HG03060 (cell line): ENCODE data around the gene ATL3.
"Not testable (repeated sequence)": the region's sequence is repeated elsewhere in the genome, so short reads cannot be mapped to it uniquely, and the experiment has no call there.

Experiments
- ATAC-seq: cut with Tn5 transposase; IDR thresholded peaks from one replicate; pipeline ENCODE4 v1.9.1; 2021; ENCODE audit warnings: low read depth, moderate number of reproducible peaks; ENCODE audit not compliant: unreplicated experiment

The ATL3 gene

DNA sequence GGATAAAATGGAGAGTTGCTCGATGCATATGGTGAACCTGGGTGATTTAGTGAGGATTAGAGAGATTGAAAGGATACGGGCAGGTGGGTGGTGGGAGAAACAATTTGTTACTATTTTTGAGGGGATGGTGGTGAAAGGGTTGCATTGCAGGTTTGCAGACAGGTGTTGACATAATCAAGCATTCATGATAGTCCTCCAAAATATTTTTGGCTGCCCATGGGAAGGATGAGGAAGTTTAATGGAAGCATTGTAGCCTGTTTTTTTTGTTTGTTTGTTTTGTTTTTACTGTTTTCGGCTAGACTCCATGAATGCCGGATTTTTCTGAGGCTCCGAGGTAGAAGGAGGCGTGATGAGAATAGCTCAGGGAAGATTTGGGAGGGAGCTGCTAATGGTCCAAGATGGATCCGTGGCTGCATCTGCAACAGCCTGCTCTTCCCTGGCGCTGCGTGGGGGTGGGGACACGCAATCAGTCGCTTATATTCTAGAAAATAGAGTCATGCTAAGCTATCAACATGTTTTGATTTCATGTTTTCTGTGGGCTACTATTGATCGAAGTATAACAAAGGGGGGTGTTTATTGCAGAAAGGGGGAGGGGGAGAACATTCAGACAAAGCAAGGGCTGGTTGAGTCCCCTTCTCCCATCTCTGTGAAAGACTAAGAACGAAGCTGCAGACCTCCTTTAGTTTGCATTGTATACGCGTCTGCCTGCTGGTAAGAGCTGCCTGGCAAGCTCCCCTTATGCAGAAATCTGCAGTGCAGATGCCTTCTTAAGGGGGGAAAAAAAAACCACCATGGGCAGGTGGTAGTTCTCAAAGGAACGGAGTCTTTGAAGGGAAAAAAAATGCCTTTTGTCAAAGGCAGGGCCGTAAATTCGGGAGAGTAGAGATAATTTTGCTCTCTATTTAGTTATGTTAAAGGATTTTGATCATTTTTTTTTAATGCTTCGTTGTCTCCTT, 11.2 kb upstream of the ATL3 start:
- ATAC-seq = no peak

- peak; percentile 77 for ATAC-seq
These were observed 10.3 kb upstream of the ATL3 start, which contains the start of gene RTN3 for GRCh38 chr11:63681321-63682065. Gene RTN3 (plus strand): TSS chr11:63681500. CDS start chr11:63681637, 137 bp downstream.

GRCh38 chr11:63680834-63681320, 9.7 kb upstream of the ATL3 start:
- ATAC-seq = no peak

- no peak for ATAC-seq
These were observed 2.4 kb upstream of the ATL3 start for GRCh38 chr11:63673579-63673978.

- no peak for ATAC-seq
These were observed 1.9 kb upstream of the ATL3 start for GRCh38 chr11:63672936-63673539.

DNA sequence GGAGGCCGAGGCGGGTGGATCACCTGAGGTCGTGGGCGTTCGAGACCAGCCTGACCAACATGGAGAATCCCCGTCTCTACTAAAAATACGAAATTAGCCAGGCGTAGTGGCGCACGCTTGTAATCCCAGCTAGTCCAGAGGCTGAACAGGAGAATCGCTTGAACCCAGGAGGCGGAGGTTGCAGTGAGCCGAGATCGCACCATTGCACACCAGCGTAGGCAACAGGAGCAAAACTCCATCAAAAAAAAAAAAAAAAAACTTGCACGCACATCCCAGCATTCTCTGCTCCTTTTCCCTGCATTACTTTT, 934 bp upstream of the ATL3 start:
- no peak for ATAC-seq

DNA sequence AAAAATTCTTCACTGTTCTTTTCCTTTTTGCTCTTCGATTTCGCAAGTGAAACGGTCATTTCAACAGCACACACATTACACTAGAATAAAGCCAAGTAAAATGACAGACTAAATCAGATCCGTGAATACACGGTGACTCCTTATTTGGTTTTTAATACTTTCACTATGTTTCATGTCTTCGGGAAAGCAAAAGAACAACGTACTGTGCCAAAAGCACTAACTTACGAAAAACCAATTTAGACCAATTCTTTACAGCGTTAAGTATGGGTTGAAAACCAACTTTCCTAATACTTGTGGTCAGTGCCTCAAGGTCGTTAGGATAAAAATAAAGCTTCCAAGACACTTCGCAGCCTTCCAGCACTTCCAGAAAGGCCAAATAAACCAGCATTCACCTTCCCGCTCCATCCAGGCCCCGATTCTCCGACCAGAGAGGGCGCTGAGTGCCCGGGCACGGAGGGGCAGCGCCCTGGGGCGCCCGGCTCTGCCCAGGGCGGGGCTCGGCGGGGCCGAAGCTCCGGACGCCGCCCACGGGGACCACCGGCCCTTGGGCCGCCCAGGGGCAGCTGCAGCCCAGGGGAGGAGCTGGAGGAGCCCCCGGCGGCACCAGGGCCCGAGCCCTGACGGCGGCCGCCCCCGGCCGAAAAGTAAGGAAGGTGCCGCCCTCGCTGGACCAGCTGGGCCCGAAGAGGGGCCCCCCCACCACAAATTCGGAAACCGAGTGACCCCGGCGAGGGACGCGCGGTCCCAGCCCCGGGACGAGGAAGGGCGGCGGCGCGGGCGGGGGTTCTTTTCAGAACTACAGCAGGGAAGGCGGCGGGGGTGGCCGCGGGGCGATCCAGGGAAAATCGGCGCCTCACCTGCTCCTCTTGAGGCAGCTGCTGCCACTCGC, 499 bp downstream of the ATL3 start:
- no peak for ATAC-seq

GRCh38 chr11:63670096-63670432, 1.1 kb downstream of the ATL3 start:
- ATAC-seq = no peak

GRCh38 chr11:63667995-63668795, 3.0 kb downstream of the ATL3 start:
- ATAC-seq = no peak

DNA sequence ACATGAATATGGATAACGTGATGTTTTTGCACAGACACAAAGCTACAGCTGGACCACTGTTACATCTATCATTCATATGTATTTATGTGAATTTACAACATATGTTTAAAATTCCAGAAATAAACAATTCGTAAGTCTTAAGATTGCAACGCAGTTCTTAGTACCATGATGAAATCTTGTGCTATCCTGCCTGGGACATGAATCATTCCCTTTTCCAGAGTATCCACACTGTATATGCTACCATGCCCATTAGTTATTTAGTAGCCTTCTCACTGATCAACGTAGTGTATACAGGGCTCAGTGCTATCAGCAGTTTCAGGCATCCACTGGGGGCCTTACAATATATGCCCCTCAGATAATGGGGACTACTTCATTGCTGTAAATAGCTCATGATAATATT, 4.3 kb downstream of the ATL3 start:
- no peak for ATAC-seq

GRCh38 chr11:63663809-63664208, 7.4 kb downstream of the ATL3 start:
- ATAC-seq = no peak

- ATAC-seq = no peak
These were observed 10.2 kb downstream of the ATL3 start for GRCh38 chr11:63660972-63661371.

DNA sequence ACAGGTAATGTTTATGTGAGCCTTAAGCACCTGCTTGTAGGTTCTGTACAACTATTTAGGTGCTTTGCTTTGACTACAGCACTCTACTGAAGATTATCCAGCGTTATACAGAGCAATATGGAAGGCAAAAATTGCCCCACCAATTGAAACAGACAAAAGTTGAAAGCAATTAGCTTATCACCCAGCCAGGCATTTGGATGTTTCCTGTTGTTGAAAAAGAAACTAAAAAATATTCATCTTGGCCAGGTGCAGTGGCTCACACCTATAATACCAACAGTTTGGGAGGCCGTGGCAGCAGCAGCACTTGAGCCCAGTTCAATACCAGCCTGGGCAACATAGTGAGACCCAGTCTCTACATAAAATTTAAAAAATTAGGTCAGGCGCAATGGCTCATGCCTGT, 18.5 kb downstream of the ATL3 start:
- no peak for ATAC-seq

- no peak for ATAC-seq
These were observed 28.0 kb downstream of the ATL3 start for GRCh38 chr11:63643205-63643604.

DNA sequence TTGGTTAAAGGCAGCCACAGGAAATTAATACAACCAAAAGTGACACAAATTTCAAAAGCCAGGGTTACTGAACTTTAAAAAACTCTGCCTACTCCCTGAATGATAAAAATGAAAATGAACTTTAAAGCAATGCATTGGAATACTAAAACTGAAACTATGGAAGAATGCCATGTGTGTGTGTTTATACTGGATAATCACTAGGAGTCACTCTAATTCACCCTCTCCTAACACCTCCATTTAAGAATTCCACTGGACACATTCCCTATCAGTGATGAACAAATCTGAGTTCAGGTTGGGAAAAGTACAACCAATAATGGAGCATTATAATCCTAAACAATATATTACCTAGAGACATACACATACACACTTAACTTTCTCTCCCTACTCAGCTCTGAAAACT, 29.4 kb downstream of the ATL3 start:
- no peak for ATAC-seq

- ATAC-seq = no peak
These were observed 31.9 kb downstream of the ATL3 start for GRCh38 chr11:63639199-63639832.

DNA sequence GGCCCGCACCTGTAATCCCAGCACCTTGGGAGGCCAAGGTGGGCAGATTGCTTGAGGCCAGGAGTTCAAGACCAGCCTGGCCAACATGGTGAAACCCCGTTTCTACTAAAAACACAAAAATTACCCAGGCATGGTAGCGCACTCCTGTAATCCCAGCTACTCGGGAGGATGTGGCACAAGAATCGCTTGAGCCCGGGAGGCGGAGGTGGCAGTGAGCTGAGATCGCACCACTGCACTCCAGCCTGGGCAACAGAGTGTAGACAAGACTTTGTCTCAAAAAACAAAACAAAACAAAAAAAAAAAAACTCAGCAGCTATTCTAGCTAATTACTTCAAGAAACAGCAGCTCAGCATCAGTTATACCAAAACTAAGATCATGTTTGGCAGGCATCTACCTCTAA, 32.7 kb downstream of the ATL3 start:
- not testable (repeated sequence) for ATAC-seq

DNA sequence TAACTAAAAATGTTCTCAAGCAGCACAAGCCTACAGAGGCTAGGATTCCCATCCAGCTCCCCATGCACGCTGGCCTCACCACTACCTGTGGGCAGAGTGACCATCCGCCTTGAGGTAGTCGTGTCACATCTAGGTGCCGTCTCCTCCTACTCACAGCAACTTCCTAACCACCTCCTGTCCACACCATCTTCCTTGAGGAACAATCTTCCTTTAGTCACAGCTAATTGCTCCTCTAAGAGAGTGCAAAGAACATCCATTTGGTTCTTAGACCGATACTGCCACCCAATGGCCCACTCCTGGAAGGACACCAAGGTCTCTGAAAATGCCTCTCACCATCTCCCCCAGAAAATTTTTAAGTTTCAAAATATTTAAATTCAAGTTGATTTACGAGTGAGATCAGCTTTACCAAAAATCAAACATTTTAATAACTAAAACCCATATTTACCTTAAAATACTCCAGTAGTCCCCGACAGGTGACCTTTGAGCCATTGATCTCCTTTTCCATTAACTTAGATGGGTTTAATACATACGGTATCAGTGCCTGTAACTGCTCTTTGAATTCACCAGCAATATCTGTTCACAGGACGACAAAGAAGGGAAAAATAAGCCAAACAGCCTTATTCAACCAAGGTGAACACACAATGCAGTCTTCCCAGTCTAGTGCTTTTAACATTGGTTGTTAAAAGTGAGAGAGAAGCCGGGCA, 35.3 kb downstream of the ATL3 start:
- no peak for ATAC-seq
